A673 (cell line): ENCODE measurements around the gene CLEC2D.

Experiments used
- EZH2 ChIP-seq: fragments of 200-600 bp; sonication (generic); IDR thresholded peaks from 2 replicates; pipeline ENCODE4 v1.6.1; 2017; ENCODE audit warnings: borderline replicate concordance, low read depth, mild to moderate bottlenecking, mixed read lengths, antibody characterized with exemption, low read length; ENCODE audit not compliant: poor library complexity, severe bottlenecking
- TF ChIP-seq, protein P1 (sequence below): fragments of 300-800, 200-600 bp; sonication (generic); conservative IDR thresholded peaks from 2 replicates; pipeline ENCODE4 v1.5.1; 2017; ENCODE audit warnings: low read depth, mild to moderate bottlenecking, antibody characterized with exemption, low read length, moderate library complexity, mixed read lengths

DNA sequence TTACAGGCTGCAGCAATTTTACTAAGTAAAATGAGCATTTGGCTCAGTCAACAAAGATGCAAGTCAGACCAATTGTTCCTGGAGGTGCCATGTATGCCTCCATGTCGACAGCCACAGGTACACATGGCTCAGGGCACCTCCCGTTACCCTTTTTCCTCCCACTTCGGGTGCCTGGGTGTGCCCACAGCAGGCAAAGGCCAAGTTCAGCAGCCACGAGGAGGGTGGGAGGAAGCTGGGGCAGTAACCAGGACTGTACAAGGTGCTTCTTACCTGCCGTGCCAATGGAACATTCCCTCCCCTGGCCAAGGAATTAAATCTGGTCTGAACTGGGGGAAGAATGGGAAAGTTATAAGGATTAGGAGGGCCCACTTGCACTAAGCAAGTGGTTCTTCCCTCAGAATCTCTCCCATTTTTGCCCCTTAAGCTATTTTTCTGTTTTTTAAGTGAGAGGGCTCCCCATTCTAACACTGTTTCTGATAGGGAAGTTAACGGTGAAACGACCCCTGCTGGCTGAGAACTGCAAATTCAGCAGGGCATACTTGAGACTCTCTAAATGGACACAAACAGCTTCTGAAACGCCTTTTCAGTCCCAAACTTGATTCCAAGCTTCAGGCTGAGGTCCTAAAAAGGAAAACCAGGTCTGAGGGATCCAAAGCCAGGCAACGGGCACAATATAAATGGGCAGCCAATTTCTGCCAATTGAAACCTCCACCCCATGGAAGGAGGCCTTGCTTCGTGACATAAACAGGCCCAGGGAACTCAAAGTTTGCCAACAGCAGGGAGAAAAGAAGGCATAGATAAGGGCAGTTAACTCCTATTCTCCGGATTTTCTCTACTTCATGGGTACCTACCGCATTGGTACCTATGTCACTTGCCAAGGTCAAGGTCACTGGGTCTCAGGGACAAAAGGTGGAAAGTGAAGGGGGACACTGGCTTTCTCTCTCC is 38.6 kb downstream of the CLEC2D start:
- TF ChIP-seq, protein P1, sequence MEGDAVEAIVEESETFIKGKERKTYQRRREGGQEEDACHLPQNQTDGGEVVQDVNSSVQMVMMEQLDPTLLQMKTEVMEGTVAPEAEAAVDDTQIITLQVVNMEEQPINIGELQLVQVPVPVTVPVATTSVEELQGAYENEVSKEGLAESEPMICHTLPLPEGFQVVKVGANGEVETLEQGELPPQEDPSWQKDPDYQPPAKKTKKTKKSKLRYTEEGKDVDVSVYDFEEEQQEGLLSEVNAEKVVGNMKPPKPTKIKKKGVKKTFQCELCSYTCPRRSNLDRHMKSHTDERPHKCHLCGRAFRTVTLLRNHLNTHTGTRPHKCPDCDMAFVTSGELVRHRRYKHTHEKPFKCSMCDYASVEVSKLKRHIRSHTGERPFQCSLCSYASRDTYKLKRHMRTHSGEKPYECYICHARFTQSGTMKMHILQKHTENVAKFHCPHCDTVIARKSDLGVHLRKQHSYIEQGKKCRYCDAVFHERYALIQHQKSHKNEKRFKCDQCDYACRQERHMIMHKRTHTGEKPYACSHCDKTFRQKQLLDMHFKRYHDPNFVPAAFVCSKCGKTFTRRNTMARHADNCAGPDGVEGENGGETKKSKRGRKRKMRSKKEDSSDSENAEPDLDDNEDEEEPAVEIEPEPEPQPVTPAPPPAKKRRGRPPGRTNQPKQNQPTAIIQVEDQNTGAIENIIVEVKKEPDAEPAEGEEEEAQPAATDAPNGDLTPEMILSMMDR: peak; percentile 88
- no peak for TF ChIP-seq EZH2
